Measurements from ENCODE around the gene CREB3L2. TPM values are rescaled to one million over a fixed set of nuclear protein-coding genes. Genes with fewer than 3 reads are reported as not detected.

CREB3L2 gene
- total RNA-seq, 2 donors from 2014 or later, result 45.8 to 46.0 TPM

DNA sequence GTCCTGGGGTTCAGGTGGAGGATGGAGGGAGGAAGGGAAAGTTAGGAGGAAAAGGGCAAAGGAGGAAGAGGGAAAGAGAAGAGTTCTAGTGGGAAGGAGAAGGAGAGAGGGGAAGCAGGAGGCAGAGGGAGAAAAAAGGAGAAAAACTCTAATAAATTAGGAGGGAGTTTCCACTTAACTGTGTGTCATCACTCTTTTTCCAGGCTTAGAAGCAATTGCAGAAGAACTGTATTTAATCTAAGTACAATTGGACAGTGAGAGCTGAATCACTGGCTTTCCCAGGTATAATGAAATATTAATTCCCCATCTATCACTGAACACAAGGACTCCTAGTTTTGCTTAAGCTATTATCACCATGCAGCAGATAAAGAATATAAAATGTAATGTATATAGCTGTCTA, 76.8 kb downstream of the CREB3L2 start:
- Histone ChIP-seq H3K27ac (no peak overlapping the region), H3K27me3 (no peaks in the 10 kb centered on the region), H3K9ac (ENCODE audit: low read depth in 2 of 2, low read length in 2 of 2) (no peak overlapping the region), H3K4me1 (no peaks in the 10 kb centered on the region), H3K36me3 (no peaks in the 10 kb centered on the region), H3K9me3 (no peaks in the 10 kb centered on the region), H3K4me3 (no peak overlapping the region)
- TF ChIP-seq, protein P1, sequence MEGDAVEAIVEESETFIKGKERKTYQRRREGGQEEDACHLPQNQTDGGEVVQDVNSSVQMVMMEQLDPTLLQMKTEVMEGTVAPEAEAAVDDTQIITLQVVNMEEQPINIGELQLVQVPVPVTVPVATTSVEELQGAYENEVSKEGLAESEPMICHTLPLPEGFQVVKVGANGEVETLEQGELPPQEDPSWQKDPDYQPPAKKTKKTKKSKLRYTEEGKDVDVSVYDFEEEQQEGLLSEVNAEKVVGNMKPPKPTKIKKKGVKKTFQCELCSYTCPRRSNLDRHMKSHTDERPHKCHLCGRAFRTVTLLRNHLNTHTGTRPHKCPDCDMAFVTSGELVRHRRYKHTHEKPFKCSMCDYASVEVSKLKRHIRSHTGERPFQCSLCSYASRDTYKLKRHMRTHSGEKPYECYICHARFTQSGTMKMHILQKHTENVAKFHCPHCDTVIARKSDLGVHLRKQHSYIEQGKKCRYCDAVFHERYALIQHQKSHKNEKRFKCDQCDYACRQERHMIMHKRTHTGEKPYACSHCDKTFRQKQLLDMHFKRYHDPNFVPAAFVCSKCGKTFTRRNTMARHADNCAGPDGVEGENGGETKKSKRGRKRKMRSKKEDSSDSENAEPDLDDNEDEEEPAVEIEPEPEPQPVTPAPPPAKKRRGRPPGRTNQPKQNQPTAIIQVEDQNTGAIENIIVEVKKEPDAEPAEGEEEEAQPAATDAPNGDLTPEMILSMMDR (IDR thresholded peaks at IDR 0.05), result no peak
- no peak for DNase-seq
- intact Hi-C loops (cut with DNase I), result no loop called here

DNA sequence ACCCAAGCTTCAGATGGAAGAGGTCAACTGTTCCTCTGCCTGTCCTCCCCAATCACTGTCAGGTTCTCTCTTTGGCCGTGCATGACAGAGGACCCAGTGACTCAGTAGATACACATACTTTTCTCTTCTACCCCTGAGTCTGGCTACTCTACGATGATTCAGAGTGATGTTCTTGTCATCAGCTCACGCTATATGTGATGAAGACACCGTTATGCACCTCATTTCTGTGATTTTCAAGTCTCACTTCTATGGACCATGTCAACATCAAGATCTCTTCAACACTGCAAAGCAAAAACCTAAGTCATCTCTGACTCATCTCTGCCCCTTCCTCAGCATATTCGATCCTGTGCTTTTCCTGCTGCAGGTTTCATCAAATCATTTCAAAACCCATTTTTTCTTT, 78.5 kb downstream of the CREB3L2 start:
- no peaks in the 10 kb centered on the region for H3K27me3 ChIP-seq
- no peak overlapping the region for H3K27ac ChIP-seq
- H3K36me3 ChIP-seq, result no peaks in the 10 kb centered on the region
- no peak overlapping the region for H3K9ac ChIP-seq (ENCODE audit: low read depth in 2 of 2, low read length in 2 of 2)
- no peaks in the 10 kb centered on the region for H3K9me3 ChIP-seq
- no peak overlapping the region for H3K4me3 ChIP-seq
- no peak for DNase-seq
- TF ChIP-seq, protein P1 (IDR thresholded peaks at IDR 0.05), result no peak
- H3K4me1 ChIP-seq, result no peaks in the 10 kb centered on the region
- intact Hi-C loops (cut with DNase I), result no loop called here

DNA sequence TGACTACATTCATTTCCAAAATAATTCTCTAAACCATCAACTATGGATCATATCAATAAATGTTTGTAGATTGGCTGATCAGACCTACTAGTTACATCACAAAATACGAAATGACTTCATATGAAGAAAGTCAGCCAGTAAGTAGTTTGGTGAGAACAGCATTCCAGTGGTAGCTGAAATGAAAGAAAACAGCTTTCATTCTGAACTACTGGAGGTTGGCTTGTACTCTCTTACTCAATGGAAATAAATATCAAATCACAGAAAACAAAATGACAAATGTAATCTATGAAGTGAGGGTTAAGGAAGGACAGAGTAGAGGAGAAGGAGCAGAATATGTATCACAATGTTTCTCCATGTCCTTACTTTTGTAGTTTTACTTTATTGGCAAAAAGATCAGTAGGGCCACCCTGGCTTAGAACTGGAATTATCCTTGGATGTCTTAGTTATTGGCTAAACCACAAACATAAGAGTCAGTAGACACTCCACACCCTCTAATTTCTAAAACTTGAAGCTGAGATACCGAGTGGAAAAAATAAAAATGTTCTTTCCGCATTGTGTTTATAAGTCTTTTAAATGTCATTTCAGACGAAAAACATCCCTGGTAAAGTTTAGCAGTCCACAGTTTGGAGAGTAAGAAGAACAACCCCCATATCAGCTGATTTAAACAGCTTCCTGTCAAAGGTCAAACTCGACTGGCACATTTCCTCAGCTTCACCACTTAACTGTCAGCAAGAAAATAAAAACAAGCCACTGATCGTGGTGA, 81.1 kb downstream of the CREB3L2 start:
- H3K4me3 ChIP-seq, result no peak overlapping the region
- H3K9ac ChIP-seq (ENCODE audit: low read depth in 2 of 2, low read length in 2 of 2), result no peak overlapping the region
- no peaks in the 10 kb centered on the region for H3K4me1 ChIP-seq
- H3K9me3 ChIP-seq, result no peaks in the 10 kb centered on the region
- peak overlapping the region; percentile 6 for H3K27ac ChIP-seq
- DNase-seq, result no peak
- intact Hi-C loops (cut with DNase I), result no loop called here
- TF ChIP-seq, protein P1 (IDR thresholded peaks at IDR 0.05), result no peak
- H3K27me3 ChIP-seq, result no peaks in the 10 kb centered on the region
- no peaks in the 10 kb centered on the region for H3K36me3 ChIP-seq

DNA sequence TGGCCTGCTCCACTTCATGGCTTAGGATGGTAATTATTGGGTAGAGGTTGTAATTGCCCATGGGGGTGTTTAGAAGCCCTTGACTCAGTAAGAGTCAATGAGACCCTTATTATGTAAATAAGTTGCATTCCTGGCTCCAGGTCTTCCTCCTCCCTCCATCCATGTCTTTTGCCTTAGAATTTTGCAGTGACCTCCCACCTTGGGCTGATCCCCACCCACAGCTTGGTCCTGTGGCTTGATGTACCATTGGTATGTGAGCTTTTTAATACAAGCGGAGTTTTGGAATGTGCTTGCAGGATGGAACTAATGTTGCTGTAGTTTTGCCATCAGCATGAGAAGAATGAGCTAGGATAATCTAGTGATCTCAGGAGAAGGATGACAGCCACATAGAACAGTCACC, 81.9 kb downstream of the CREB3L2 start:
- DNase-seq, result no peak
- Histone ChIP-seq H3K27me3 (no peaks in the 10 kb centered on the region), H3K9ac (ENCODE audit: low read depth in 2 of 2, low read length in 2 of 2) (no peak overlapping the region), H3K4me3 (no peak overlapping the region), H3K36me3 (no peaks in the 10 kb centered on the region), H3K4me1 (no peaks in the 10 kb centered on the region), H3K9me3 (no peaks in the 10 kb centered on the region), H3K27ac (no peak overlapping the region)
- intact Hi-C loops (cut with DNase I), result no loop called here
- TF ChIP-seq, protein P1 (IDR thresholded peaks at IDR 0.05), result no peak

DNA sequence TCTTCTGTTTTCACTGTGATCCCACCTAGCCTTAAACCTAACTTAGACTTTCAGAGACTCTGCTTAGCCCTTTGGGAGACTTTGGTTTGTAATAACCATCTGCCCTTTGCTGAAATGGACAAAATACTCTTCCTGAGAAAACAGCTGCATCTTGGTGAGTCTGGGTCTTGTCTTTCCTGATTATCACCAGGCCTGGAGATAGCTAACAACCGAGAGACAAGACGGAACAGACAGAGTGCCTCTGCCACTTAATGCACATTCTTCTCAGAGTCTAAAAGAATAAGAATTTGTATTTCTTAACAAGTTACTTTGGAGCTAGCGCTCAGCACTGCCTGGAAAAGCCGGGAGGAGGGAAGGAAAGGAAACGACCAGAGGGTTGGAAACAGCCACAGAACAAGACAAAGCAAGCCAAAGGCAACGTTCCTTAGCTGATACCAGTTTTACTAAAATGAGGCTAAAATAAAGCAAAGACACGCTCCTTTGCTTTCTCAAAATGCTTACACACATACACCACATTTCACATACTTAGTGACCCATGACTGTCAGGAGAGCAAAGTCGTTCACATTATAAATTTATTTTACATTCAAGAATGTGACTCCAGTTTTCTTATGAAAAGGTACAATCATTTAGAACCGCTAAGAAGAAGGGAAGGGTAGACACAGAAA, 84.8 kb downstream of the CREB3L2 start:
- Histone ChIP-seq H3K27ac (no peak overlapping the region), H3K4me1 (no peaks in the 10 kb centered on the region), H3K36me3 (peaks cover 4% of the 10 kb centered on the region), H3K4me3 (no peak overlapping the region), H3K9me3 (no peaks in the 10 kb centered on the region), H3K27me3 (no peaks in the 10 kb centered on the region), H3K9ac (ENCODE audit: low read depth in 2 of 2, low read length in 2 of 2) (no peak overlapping the region)
- no peak for DNase-seq
- intact Hi-C loops (cut with DNase I), result no loop called here
- TF ChIP-seq, protein P1 (IDR thresholded peaks at IDR 0.05), result no peak

Data from colonic mucosa (tissue), 4 donors.